ENCODE data around the gene CD200.

The CD200 gene

DNA sequence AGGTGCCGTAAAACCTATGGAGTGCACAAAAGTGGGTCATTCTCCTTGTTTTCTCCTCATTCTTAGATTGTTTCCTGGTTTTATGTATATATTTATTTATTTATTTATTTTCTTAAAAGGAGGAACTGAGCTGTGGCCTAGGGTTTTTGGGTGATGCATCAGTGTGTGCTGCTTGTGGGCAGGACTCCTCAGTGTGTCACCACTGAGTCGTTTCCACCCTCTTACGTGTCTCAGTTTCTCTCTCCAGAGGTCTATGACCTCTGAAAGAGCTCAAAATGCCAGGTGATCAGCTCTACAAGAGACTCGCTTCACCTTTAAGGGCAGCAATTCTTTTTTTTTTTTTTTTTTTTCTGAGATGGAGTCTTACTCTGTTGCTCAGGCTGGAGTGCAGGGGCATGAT is 72.9 kb downstream of the CD200 start:
- DNase-seq (ENCODE audit: extremely low read depth, insufficient read length), result no peak
- TF ChIP-seq, protein P1, sequence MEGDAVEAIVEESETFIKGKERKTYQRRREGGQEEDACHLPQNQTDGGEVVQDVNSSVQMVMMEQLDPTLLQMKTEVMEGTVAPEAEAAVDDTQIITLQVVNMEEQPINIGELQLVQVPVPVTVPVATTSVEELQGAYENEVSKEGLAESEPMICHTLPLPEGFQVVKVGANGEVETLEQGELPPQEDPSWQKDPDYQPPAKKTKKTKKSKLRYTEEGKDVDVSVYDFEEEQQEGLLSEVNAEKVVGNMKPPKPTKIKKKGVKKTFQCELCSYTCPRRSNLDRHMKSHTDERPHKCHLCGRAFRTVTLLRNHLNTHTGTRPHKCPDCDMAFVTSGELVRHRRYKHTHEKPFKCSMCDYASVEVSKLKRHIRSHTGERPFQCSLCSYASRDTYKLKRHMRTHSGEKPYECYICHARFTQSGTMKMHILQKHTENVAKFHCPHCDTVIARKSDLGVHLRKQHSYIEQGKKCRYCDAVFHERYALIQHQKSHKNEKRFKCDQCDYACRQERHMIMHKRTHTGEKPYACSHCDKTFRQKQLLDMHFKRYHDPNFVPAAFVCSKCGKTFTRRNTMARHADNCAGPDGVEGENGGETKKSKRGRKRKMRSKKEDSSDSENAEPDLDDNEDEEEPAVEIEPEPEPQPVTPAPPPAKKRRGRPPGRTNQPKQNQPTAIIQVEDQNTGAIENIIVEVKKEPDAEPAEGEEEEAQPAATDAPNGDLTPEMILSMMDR (IDR thresholded peaks at IDR 0.05; ENCODE audit: insufficient read depth, low read length, poor library complexity, severe bottlenecking), result no peak

DNA sequence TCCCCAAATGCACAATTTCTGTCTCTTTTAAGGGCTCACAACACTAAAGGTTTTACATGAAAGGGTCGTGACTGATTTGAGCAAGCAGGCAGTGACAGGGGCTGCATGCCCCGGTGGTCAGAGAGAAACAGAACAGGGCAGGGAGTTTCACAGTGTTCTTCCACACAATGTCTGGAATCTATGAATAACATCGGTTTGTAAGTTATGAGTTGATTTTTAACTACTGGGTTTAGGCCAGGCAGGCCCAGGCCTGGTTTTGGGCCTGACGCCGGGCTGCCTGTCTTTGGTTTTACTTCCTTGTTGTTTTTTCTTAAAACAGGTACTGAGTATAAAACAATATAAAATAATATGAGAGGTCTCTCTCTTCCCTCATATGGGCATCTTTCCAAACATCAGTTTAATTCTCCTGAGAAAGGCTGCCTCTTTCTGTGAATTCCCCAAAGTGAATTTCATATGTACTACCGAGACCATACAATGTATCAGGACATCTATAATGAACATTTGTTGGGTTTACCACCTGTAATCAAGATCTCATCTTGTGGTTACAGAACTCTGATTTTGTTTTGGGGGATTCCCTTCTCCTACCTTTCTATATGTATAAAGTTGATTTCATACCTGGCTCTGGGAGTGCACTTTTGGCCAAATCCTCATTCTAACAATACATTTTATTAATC is 74.4 kb downstream of the CD200 start:
- TF ChIP-seq, protein P1 (IDR thresholded peaks at IDR 0.05; ENCODE audit: insufficient read depth, low read length, poor library complexity, severe bottlenecking), result no peak
- no peaks in the 10 kb centered on the region for H3K27me3 ChIP-seq (replicated peaks; ENCODE audit: control insufficient read depth, insufficient read depth, low read length)
- H3K4me3 ChIP-seq (replicated peaks; ENCODE audit: low read depth, low read length), result no peak overlapping the region
- H3K36me3 ChIP-seq (ENCODE audit: control insufficient read depth, insufficient read depth, low read length), result no peaks in the 10 kb centered on the region
- DNase-seq (ENCODE audit: extremely low read depth, insufficient read length), result peak; percentile 44

More for the DNA sequence above, 72.9 kb downstream of the CD200 start:
- Histone ChIP-seq H3K4me3 (replicated peaks; ENCODE audit: low read depth, low read length) (no peak overlapping the region), H3K36me3 (ENCODE audit: control insufficient read depth, insufficient read depth, low read length) (no peaks in the 10 kb centered on the region), H3K27me3 (replicated peaks; ENCODE audit: control insufficient read depth, insufficient read depth, low read length) (no peaks in the 10 kb centered on the region)

DNA sequence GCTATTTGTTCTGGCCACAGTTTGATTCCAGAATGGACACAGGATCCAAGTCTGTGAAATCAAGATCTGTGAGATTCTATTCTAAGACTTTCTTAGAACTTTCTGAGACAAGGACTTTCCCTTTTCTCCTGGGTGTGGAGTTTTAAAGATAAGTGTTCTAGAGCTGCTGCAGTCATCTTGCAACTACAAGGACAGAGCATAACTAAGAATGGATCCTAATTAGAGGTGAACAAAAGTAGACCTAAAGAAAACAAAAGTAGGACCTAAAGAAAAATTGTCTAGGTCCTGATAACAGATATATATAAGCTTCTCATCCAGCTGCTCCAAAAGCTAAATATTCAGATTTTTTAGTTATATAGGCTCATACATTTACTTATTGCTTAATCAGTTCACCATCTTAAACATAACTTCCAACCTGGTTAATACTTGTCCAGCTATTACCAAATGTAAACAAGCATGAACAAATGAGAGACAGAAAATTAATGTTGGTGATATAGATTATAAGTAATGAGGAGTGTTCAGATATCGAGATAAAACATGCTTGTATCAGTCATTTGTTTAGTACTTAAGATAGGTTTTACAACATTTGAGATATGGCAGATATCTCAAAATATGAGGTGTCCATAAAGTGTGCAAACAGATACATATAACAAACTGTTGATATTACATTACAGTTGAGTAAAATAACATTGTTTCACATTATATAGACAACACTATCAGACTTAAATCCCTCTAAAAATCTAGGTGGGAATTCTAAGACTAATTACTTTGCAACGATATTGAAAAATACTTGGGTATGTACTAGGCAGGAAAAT is 75.1 kb downstream of the CD200 start:
- Histone ChIP-seq H3K27me3 (replicated peaks; ENCODE audit: control insufficient read depth, insufficient read depth, low read length) (no peaks in the 10 kb centered on the region), H3K36me3 (ENCODE audit: control insufficient read depth, insufficient read depth, low read length) (no peaks in the 10 kb centered on the region), H3K4me3 (replicated peaks; ENCODE audit: low read depth, low read length) (no peak overlapping the region)
- TF ChIP-seq, protein P1 (IDR thresholded peaks at IDR 0.05; ENCODE audit: insufficient read depth, low read length, poor library complexity, severe bottlenecking), result no peak
- peak; percentile 39 for DNase-seq (ENCODE audit: extremely low read depth, insufficient read length)

DNA sequence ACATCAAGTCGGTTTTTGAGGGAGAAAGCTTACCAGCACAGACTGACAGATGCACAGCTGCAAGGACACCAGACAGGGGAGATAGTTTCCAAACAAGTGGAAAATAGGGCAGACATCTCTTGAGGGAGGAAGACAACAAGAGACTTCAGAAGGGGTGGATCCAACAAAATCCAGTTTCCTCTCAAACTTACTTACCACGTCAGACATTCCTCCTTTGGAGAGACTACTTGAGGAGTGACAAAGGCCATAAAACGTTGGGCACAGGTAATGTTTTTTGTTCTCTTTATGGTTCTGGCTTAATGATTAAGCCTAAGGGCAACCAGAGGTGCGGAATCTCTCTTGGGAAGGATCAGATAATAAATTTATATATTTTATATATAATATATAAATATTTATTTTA is 76.1 kb downstream of the CD200 start:
- TF ChIP-seq, protein P1 (IDR thresholded peaks at IDR 0.05; ENCODE audit: insufficient read depth, low read length, poor library complexity, severe bottlenecking), result no peak
- Histone ChIP-seq H3K36me3 (ENCODE audit: control insufficient read depth, insufficient read depth, low read length) (no peaks in the 10 kb centered on the region), H3K4me3 (replicated peaks; ENCODE audit: low read depth, low read length) (no peak overlapping the region), H3K27me3 (replicated peaks; ENCODE audit: control insufficient read depth, insufficient read depth, low read length) (no peaks in the 10 kb centered on the region)
- DNase-seq (ENCODE audit: extremely low read depth, insufficient read length), result no peak

DNA sequence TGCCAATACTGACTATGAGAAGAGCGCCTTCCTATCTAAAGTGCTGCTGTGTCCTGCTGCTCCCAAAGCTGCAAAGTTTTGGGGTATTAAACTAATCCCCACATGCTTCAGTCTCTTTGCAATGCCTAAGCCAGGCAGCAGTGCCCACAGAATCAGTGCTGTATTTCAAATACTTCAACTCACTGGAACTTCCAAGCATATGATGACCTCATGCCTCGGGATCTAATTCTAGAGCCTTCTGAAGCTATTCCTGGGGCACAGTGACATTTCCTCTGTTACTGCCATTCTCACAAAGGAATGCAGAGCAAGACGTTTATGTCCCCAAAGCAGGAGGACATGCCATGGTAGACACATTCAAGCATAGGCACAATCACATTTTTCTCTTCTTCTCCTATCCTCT is 78.5 kb downstream of the CD200 start:
- TF ChIP-seq, protein P1 (IDR thresholded peaks at IDR 0.05; ENCODE audit: insufficient read depth, low read length, poor library complexity, severe bottlenecking), result no peak
- no peak overlapping the region for H3K4me3 ChIP-seq (replicated peaks; ENCODE audit: low read depth, low read length)
- DNase-seq (ENCODE audit: extremely low read depth, insufficient read length), result no peak
- no peaks in the 10 kb centered on the region for H3K27me3 ChIP-seq (replicated peaks; ENCODE audit: control insufficient read depth, insufficient read depth, low read length)
- H3K36me3 ChIP-seq (ENCODE audit: control insufficient read depth, insufficient read depth, low read length), result no peaks in the 10 kb centered on the region

Data from GM06990 (cell line).